ENCODE measurements around the gene EXOSC7. TPM values are rescaled to one million over a fixed set of nuclear protein-coding genes. Genes with fewer than 3 reads are reported as not detected.
A peak's percentile ranks its signal among the peaks of the same experiment; 100 is the strongest.

Gene EXOSC7
- total RNA-seq, 3 donors from 2014 or later, result 23.2 to 26.2 (median 24.4) TPM

GRCh38 chr3:45035441-45036301 is 59.6 kb downstream of the EXOSC7 start:
- no peak for TF ChIP-seq CTCF (IDR thresholded peaks at IDR 0.05)
- ATAC-seq (peak; percentile 26), DNase-seq (peak in 2 of 3 donors; percentile 57 to 62)
- Histone ChIP-seq H3K4me1 (ENCODE audit: low read depth) (peaks cover 26% of the 10 kb centered on the region), H3K9me3 (no peaks in the 10 kb centered on the region), H3K36me3 (ENCODE audit: low read depth) (no peaks in the 10 kb centered on the region), H3K4me3 (no peak overlapping the region)
- intact Hi-C loops (cut with DNase I, micrococcal nuclease), result loop anchor here (2.0 to 5.0 kb wide), 2 partner anchors 175 to 177 kb away; no protein-coding TSS in a partner anchor

- intact Hi-C loops (cut with DNase I, micrococcal nuclease), result loop anchor here (2.0 to 5.0 kb wide), 2 partner anchors 173 to 174 kb away; no protein-coding TSS in a partner anchor
- Histone ChIP-seq H3K4me1 (ENCODE audit: low read depth) (peaks cover 32% of the 10 kb centered on the region), H3K9me3 (no peaks in the 10 kb centered on the region), H3K36me3 (ENCODE audit: low read depth) (no peaks in the 10 kb centered on the region), H3K4me3 (no peak overlapping the region)
- peak; percentile 94 for ATAC-seq
- DNase-seq, result peak; percentile 88 to 99 (median 93)
- TF ChIP-seq CTCF (IDR thresholded peaks at IDR 0.05), result peak; percentile 84
Measured at GRCh38 chr3:45037720-45038455, 61.8 kb downstream of the EXOSC7 start.

GRCh38 chr3:45041666-45042065 is 65.6 kb downstream of the EXOSC7 start:
- Histone ChIP-seq H3K4me1 (ENCODE audit: low read depth) (peaks cover 9% of the 10 kb centered on the region), H3K9me3 (no peaks in the 10 kb centered on the region), H3K4me3 (no peak overlapping the region), H3K36me3 (ENCODE audit: low read depth) (no peaks in the 10 kb centered on the region)
- DNase-seq (no peak), ATAC-seq (no peak)
- intact Hi-C loops (cut with DNase I, micrococcal nuclease), result loop anchor here (5.0 kb wide), 2 partner anchors 456 to 461 kb away; no protein-coding TSS in a partner anchor
- no peak for TF ChIP-seq CTCF (IDR thresholded peaks at IDR 0.05)

- no peak for ATAC-seq
- intact Hi-C loops (cut with DNase I, micrococcal nuclease), result loop anchor here (5.0 kb wide), 2 partner anchors 455 to 460 kb away; no protein-coding TSS in a partner anchor
- no peak for TF ChIP-seq CTCF (IDR thresholded peaks at IDR 0.05)
- no peak for DNase-seq
- Histone ChIP-seq H3K4me3 (no peak overlapping the region), H3K36me3 (ENCODE audit: low read depth) (no peaks in the 10 kb centered on the region), H3K9me3 (no peaks in the 10 kb centered on the region), H3K4me1 (ENCODE audit: low read depth) (peaks cover 9% of the 10 kb centered on the region)
Measured at GRCh38 chr3:45042162-45042561, 66.1 kb downstream of the EXOSC7 start.

- intact Hi-C loops (cut with DNase I, micrococcal nuclease), result loop anchor here (5.0 kb wide), 2 partner anchors 453 to 458 kb away; no protein-coding TSS in a partner anchor
- Histone ChIP-seq H3K9me3 (no peaks in the 10 kb centered on the region), H3K4me1 (ENCODE audit: low read depth) (peaks cover 9% of the 10 kb centered on the region), H3K4me3 (no peak overlapping the region), H3K36me3 (ENCODE audit: low read depth) (no peaks in the 10 kb centered on the region)
- TF ChIP-seq CTCF (IDR thresholded peaks at IDR 0.05), result no peak
- ATAC-seq (no peak), DNase-seq (no peak)
Measured at GRCh38 chr3:45043728-45044299, 67.8 kb downstream of the EXOSC7 start.
